K562 (cell line): ENCODE results near the gene HMGB2. TPM values are rescaled to one million over a fixed set of nuclear protein-coding genes. Genes with fewer than 3 reads are reported as not detected.
A peak's percentile ranks its signal among the peaks of the same experiment; 100 is the strongest.

Experiments
- BACH1 ChIP-seq: fragments of 200-800 bp; sonication (Bioruptor generic); IDR thresholded peaks from 2 replicates; pipeline ENCODE4 v1.6.1; 2016; ENCODE audit warnings: missing genetic modification characterization, missing compliant biosample characterization
- BDP1 ChIP-seq: IDR thresholded peaks from 3 replicates; pipeline ENCODE4 v1.6.1; 2011; ENCODE audit not compliant: insufficient read length, insufficient read depth
- CXXC5 ChIP-seq: fragments of 250-450 bp; sonication (Bioruptor Pico); IDR thresholded peaks from 2 replicates; pipeline ENCODE4 v1.8.0; 2022; ENCODE audit warnings: inconsistent platforms, mild to moderate bottlenecking, moderate library complexity
- ETV5 ChIP-seq: sonication (generic); formaldehyde crosslinking; IDR thresholded peaks from 2 replicates; pipeline ENCODE4 v1.4.0; 2020; ENCODE audit warnings: low read depth, mild to moderate bottlenecking, missing genetic modification reagents
- FOXM1 ChIP-seq, 2 experiments: fragments of 450-650 bp in 1 of 2; sonication (generic) in 1 of 2; formaldehyde crosslinking in 1 of 2; IDR thresholded peaks; 2 replicates each; pipeline versions ENCODE4 v1.6.1 to v1.9.0; 2017 to 2022; ENCODE audit warnings: low read depth in 2 of 2, mild to moderate bottlenecking in 2 of 2, missing genetic modification reagents in 1 of 2, moderate library complexity in 1 of 2
- GTF2E2 ChIP-seq: fragments of 200-800 bp; sonication (Bioruptor generic); IDR thresholded peaks from 2 replicates; pipeline ENCODE4 v1.6.1; 2016; ENCODE audit warnings: missing genetic modification characterization, missing compliant biosample characterization
- HNRNPK ChIP-seq: fragments of 200-400 bp; formaldehyde crosslinking; IDR thresholded peaks from one replicate; pipeline ENCODE4 v1.6.1; 2018; ENCODE audit warnings: mild to moderate bottlenecking, low read depth, low read length; ENCODE audit not compliant: poor library complexity, severe bottlenecking
- MAZ ChIP-seq, 2 experiments: fragments of 450-650 bp in 1 of 2; sonication (generic) in 1 of 2; formaldehyde crosslinking; IDR thresholded peaks in 1 of 2; conservative IDR thresholded peaks in 1 of 2; 2 replicates each; pipeline versions ENCODE4 v1.4.0 to v1.5.0; 2020; ENCODE audit warnings: mild to moderate bottlenecking in 1 of 2, missing genetic modification reagents in 1 of 2
- NCOA4 ChIP-seq: fragments of 450-650 bp; IDR thresholded peaks from 2 replicates; pipeline ENCODE4 v1.6.1; 2018; ENCODE audit warnings: mild to moderate bottlenecking; ENCODE audit not compliant: partially characterized antibody
- NR3C1 ChIP-seq: sonication (generic); formaldehyde crosslinking; IDR thresholded peaks from 2 replicates; pipeline ENCODE4 v1.8.1; 2022; ENCODE audit warnings: missing genetic modification reagents
- PHB2 ChIP-seq: fragments of 450-650 bp; IDR thresholded peaks from 2 replicates; pipeline ENCODE4 v1.6.1; 2017; ENCODE audit warnings: low read depth
- POLR2AphosphoS2 ChIP-seq: IDR thresholded peaks from 2 replicates; pipeline ENCODE4 v1.6.1; 2012; ENCODE audit warnings: low read length, improper control_type of control experiment
- SIN3A ChIP-seq, 2 experiments: fragments of 150-350 bp in 1 of 2; IDR thresholded peaks; 2 replicates each; pipeline ENCODE4 v1.6.1; 2011 to 2016; ENCODE audit warnings: borderline replicate concordance in 2 of 2, low read depth in 2 of 2, low read length in 2 of 2, mild to moderate bottlenecking in 2 of 2, moderate library complexity in 2 of 2; ENCODE audit not compliant: control insufficient read depth in 1 of 2
- SMAD3 ChIP-seq: fragments of 450-650 bp; formaldehyde crosslinking; conservative IDR thresholded peaks from 2 replicates; pipeline ENCODE4 v1.4.0; 2020; ENCODE audit warnings: mild to moderate bottlenecking
- SNRNP70 ChIP-seq: fragments of 200-400 bp; formaldehyde crosslinking; optimal IDR thresholded peaks from 2 replicates; pipeline ENCODE3; 2017; ENCODE audit warnings: low read depth, low read length
- SRF ChIP-seq, 2 experiments: fragments of 250-450, 450-650 bp in 1 of 2; sonication (Bioruptor Pico) in 1 of 2; sonication (generic) in 1 of 2; formaldehyde crosslinking; IDR thresholded peaks; 2 replicates each; pipeline versions ENCODE4 v1.5.0 to v1.5.1; 2020 to 2022; ENCODE audit warnings: mild to moderate bottlenecking in 1 of 2, missing genetic modification reagents in 1 of 2
- SRSF9 ChIP-seq: fragments of 200-400 bp; formaldehyde crosslinking; IDR thresholded peaks from 2 replicates; pipeline ENCODE4 v1.6.1; 2017; ENCODE audit warnings: low read depth, low read length, borderline replicate concordance
- ZNF3 ChIP-seq: fragments of 250-450 bp; sonication (Bioruptor Pico); IDR thresholded peaks from 2 replicates; pipeline ENCODE4 v1.5.0; 2021; ENCODE audit warnings: mild to moderate bottlenecking, moderate library complexity
- ZNF354B ChIP-seq: fragments of 250-450 bp; sonication (Bioruptor Pico); IDR thresholded peaks from 2 replicates; pipeline ENCODE4 v1.4.0; 2020
- ZNF444 ChIP-seq: fragments of 250-450 bp; sonication (Bioruptor Pico); IDR thresholded peaks from 2 replicates; pipeline ENCODE4 v1.4.0; 2020; ENCODE audit warnings: mild to moderate bottlenecking, moderate library complexity
- polyA plus RNA-seq, 8 experiments: library from polyadenylated mRNA; depleted of rRNA in 4 of 8; stranded (reverse) in 5 of 8; unstranded in 3 of 8; fragments of >200 nt; fragmentation: Nextera tagmentation in 2 of 8; fragmentation: Illumina TruSeq in 1 of 8; extraction: Ambion mirVana in 2 of 8; extraction: Trizol in 1 of 8; gene quantifications; 2 replicates each; pipeline versions ENCODE4 v1.2.1 to v1.2.3, GENCODE V29; 2011 to 2014; ENCODE audit warnings: inconsistent platforms in 1 of 8, missing spikeins in 1 of 8
- total RNA-seq, 7 experiments: library from RNA; depleted of rRNA in 6 of 7; stranded (reverse); fragments of >200 nt in 6 of 7; fragmentation: Illumina TruSeq in 2 of 7; extraction: Trizol in 2 of 7; gene quantifications; 2 replicates each; pipeline versions ENCODE4 v1.2.1 to v1.2.3, GENCODE V29; 2011 to 2021; ENCODE audit warnings: low replicate concordance in 1 of 7
- TF ChIP-seq, protein P1 (sequence below): fragments of 450-650 bp; conservative IDR thresholded peaks from 2 replicates; pipeline ENCODE4 v1.6.1; 2016; ENCODE audit warnings: missing genetic modification characterization, low read depth, mild to moderate bottlenecking, missing compliant biosample characterization, moderate library complexity
- TF ChIP-seq, protein P2 (sequence below): fragments of 250-450 bp; sonication (Bioruptor Pico); IDR thresholded peaks from 2 replicates; pipeline ENCODE4 v1.5.0; 2021
- TF ChIP-seq, protein P3 (sequence below), 2 experiments: fragments of 450-650 bp in 1 of 2; sonication (generic) in 1 of 2; formaldehyde crosslinking; conservative IDR thresholded peaks; 2 replicates each; pipeline versions ENCODE4 v1.4.0 to v1.8.1; 2020 to 2022; ENCODE audit warnings: mild to moderate bottlenecking in 1 of 2, missing genetic modification reagents in 1 of 2
- TF ChIP-seq, protein P4 (sequence below): sonication (generic); formaldehyde crosslinking; IDR thresholded peaks from 2 replicates; pipeline ENCODE4 v1.8.0; 2022; ENCODE audit warnings: mild to moderate bottlenecking, missing genetic modification reagents

Gene HMGB2
- total and polyA plus RNA-seq, 9 of the 15 experiments (the other 6 are each of a cell fraction or from before 2014, with no cell fraction given) = 309 to 822 (median 626) TPM

DNA sequence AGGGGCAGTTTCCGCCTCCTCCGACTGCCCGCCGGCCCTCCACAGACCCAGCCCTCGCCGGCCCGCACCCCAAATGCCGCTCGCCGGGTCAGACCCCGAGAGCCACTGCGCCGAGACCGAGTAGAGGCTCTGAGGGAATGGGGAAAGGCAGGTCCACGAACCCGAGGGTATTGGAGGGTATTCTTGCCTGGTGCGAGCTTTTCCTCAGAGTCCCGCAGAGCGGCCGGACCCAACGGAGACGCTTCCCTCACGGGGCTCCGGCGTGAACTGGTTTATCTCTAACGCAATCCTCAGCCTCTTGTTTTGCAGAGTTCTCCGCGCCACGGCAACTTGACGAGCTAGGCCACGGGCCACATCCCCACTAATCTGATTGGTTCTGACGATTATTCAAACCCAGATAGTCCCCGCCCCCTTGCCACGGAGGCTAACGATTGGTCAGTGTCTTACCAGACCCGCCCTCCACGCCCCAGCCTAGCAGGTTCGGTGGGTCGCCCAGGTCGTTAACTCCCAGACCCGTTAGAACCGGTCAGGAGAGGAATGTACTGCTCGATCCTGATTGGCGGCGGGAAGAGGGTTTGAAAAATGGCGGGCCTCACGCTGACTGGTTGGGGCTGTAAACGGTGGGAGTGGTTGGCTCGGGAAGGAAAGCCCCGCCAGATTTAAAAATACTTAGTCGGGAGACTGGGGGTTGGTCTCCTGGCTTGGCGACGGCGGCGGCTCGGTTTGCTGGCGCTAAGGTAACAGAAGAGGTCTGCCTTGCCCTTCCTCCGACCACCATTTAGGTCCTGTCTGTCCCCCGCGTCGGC is at the start of gene HMGB2 (continued):
- TF ChIP-seq, protein P1, sequence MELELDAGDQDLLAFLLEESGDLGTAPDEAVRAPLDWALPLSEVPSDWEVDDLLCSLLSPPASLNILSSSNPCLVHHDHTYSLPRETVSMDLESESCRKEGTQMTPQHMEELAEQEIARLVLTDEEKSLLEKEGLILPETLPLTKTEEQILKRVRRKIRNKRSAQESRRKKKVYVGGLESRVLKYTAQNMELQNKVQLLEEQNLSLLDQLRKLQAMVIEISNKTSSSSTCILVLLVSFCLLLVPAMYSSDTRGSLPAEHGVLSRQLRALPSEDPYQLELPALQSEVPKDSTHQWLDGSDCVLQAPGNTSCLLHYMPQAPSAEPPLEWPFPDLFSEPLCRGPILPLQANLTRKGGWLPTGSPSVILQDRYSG (tag) = no peak
- TF ChIP-seq SRSF9 (no peak), NR3C1 (CRISPR knock-in tag) (no peak), MAZ (CRISPR knock-in tag; conservative IDR thresholded peaks at IDR 0.05 in 1 of 2, IDR thresholded peaks at IDR 0.05 in 1 of 2) (peak in 1 of 2 experiments; percentile 45; a peak in 3 of 4 replicates), PHB2 (no peak), CXXC5 (CRISPR knock-in tag) (peak; percentile 88), SRF (CRISPR knock-in tag; IDR thresholded peaks at IDR 0.05) (0 out of 4 replicates have a peak, but pooled peaks of 1 of the 2 experiments have one; percentile 36), SNRNP70 (no peak), BDP1 (no peak), GTF2E2 (peak; percentile 36; the same call in 1 of the 2 replicates), NCOA4 (no peak), BACH1 (tag) (no peak), ETV5 (CRISPR knock-in tag) (no peak; the same call in 1 of the 2 replicates), HNRNPK (no peak), SMAD3 (CRISPR knock-in tag) (no peak), SIN3A (IDR thresholded peaks at IDR 0.05; ENCODE audit: borderline replicate concordance in 2 of 2, control insufficient read depth in 1 of 2, low read depth in 2 of 2, low read length in 2 of 2) (peak; percentile 20 to 62; a peak in 2 of 4 replicates), ZNF3 (CRISPR knock-in tag) (no peak), ZNF444 (CRISPR knock-in tag) (no peak), POLR2AphosphoS2 (peak; percentile 76; the same call in 1 of the 2 replicates), ZNF354B (CRISPR knock-in tag) (no peak), FOXM1 (IDR thresholded peaks at IDR 0.05; ENCODE audit: low read depth) (peak; percentile 100), FOXM1 (CRISPR knock-in tag; IDR thresholded peaks at IDR 0.05; ENCODE audit: low read depth) (peak; percentile 99)
- TF ChIP-seq, protein P2, sequence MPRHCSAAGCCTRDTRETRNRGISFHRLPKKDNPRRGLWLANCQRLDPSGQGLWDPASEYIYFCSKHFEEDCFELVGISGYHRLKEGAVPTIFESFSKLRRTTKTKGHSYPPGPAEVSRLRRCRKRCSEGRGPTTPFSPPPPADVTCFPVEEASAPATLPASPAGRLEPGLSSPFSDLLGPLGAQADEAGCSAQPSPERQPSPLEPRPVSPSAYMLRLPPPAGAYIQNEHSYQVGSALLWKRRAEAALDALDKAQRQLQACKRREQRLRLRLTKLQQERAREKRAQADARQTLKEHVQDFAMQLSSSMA (CRISPR knock-in tag) = no peak
- TF ChIP-seq, protein P3, sequence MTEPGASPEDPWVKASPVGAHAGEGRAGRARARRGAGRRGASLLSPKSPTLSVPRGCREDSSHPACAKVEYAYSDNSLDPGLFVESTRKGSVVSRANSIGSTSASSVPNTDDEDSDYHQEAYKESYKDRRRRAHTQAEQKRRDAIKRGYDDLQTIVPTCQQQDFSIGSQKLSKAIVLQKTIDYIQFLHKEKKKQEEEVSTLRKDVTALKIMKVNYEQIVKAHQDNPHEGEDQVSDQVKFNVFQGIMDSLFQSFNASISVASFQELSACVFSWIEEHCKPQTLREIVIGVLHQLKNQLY (CRISPR knock-in tag; conservative IDR thresholded peaks at IDR 0.05) = peak; percentile 28 to 41; a peak in 1 of 4 replicates
- TF ChIP-seq, protein P4, sequence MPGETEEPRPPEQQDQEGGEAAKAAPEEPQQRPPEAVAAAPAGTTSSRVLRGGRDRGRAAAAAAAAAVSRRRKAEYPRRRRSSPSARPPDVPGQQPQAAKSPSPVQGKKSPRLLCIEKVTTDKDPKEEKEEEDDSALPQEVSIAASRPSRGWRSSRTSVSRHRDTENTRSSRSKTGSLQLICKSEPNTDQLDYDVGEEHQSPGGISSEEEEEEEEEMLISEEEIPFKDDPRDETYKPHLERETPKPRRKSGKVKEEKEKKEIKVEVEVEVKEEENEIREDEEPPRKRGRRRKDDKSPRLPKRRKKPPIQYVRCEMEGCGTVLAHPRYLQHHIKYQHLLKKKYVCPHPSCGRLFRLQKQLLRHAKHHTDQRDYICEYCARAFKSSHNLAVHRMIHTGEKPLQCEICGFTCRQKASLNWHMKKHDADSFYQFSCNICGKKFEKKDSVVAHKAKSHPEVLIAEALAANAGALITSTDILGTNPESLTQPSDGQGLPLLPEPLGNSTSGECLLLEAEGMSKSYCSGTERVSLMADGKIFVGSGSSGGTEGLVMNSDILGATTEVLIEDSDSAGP (CRISPR knock-in tag) = no peak
